Measurements from ENCODE around the gene SORT1.
"Not testable (repeated sequence)": the region's sequence is repeated elsewhere in the genome, so short reads cannot be mapped to it uniquely, and the experiment has no call there.

Gene SORT1

GRCh38 chr1:109292364-109292763 lies 105.4 kb downstream of the SORT1 start:
- no peak for DNase-seq

GRCh38 chr1:109290998-109291397 lies 106.7 kb downstream of the SORT1 start:
- no peak for DNase-seq

DNA sequence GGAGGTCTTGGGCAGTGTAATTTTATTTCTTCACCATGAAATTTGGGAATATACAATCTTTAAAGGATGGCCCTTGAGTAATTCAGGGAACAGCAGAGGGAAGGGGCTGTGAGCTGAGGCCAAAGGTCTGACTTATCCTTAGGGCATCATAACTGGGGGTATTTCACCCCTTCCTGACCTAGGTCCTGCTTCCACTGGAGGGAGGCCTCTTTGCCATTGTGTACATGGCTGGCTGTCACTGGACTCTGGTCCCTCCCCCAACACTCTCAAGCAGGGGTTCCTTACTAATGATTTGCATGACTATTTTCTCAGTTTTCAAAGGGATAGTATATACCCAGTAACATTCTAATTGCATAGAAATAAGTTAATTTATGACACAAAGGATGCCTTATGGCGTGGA lies 107.6 kb downstream of the SORT1 start:
- no peak for DNase-seq

GRCh38 chr1:109286762-109287161 lies 111.0 kb downstream of the SORT1 start:
- not testable (repeated sequence) for DNase-seq

DNA sequence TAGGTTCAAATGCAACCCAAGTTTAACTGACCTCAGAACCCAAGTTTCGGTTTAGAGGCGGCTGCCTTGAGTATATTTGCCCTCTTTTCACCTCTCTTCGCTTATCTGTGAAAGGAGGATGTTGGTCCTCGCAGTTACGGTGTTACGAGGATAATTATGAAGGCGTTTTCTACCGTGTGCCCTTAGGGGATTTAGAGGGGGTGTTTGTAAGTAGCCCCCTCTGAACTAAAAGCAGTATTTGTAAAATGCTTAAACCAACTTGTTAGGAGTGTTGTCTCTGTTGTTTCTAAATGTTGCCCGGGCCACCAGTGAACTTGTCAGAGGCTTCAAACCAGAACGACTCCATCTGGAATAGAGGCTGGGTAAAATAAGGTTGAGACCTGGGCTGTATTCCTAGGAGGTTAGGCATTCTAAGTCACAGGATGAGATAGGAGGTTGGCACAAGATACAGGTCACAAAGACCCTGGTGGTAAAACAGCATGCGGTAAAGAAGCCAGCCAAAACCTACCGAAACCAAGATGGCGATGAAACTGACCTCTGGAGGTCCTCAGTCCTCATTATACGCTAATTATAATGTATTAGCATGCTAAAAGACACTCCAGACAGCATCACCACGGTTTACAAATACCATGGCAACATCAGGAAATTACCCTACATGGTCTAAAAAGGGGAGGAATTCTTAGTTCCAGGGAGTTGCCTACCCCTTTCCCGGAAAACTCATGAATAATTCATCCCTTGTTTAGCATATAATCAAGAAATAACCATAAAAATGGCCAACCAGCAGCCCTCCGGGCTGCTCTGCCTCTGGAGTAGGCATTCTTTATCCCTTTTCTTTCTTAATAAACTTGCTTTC lies 113.7 kb downstream of the SORT1 start:
- no peak for DNase-seq

- DNase-seq = peak; percentile 91
Observed at GRCh38 chr1:109282952-109283747, 114.6 kb downstream of the SORT1 start, which contains the start of gene PSRC1. Gene PSRC1 (minus strand): TSS chr1:109283145.

GRCh38 chr1:109282497-109282951 lies 115.2 kb downstream of the SORT1 start:
- DNase-seq = no peak

DNA sequence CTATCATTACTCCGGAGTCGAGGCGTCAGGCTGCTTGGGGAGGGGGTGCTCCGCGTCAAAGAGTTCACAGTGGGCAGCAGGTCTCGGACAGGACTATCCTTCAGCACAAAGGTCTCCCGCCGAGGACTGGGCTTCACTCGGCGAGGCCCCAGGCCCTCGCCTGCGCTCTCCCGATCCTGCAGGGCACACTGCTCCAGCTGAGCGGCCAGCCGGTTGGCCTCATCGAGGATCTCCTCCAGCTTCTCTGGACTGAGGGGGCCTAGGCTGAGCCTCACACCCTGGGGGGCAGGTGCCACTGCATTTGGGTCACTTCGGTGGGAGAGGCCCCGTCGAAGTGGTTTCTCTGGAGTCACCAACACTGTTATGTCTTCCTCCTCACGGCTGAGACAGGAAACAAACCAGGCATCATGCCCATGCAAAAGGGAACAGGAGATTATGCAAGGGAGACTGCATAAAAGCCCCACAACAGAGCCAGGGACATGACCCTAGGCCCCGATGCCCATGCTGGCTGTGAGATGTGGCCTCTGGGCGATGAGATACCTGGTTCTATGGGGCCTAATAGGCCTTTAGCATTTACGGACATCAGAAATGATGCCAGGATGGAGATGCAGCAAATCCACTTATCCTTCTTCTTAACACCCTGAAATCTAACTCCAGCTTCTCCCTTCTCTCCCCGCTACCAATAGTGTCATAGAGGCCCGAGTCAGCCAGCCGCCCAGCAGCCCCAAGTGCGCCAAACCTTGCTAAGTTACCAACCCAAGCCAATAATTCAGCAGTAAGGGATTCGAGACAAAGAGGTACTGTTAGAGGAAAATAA lies 115.8 kb downstream of the SORT1 start:
- DNase-seq = no peak

- no peak for DNase-seq
Observed at GRCh38 chr1:109280862-109281261, 116.9 kb downstream of the SORT1 start.

- DNase-seq = no peak
Observed at GRCh38 chr1:109279615-109280278, 118.0 kb downstream of the SORT1 start.

GRCh38 chr1:109277434-109278204 lies 120.1 kb downstream of the SORT1 start:
- DNase-seq = peak; percentile 71

DNA sequence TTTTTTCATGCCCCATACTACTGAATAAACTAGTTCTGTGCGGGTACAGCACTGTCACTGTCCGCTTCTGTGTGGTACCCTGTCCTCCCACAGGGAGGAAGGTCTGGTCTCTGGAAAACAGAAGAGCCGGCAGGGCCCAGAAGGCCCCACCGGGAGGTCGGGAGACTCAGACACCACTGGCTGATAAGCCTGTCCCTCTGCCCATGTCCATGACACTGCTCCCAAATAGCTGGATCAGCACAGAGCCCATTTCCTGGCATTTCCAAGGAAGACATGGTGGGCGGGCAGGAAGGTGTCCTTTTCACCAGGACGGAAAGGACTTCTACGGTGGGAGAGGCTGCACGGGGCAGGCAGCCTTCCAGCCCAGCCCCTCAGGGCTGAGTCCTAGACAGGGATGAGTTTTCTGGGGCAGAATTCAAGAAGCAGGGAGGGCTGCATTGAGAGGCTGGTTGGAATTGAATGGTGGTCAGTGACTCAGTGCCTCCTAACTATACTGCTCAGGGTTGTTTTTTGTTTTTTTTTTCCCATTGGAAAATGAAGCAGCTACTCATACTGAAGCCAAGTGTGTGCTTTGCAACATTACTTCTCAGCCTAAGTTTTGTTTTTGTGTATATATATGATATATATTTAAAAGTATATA lies 121.9 kb downstream of the SORT1 start:
- no peak for DNase-seq

- DNase-seq = no peak
Observed at GRCh38 chr1:109274533-109275476, 122.9 kb downstream of the SORT1 start.

- no peak for DNase-seq
Observed at GRCh38 chr1:109273570-109274288, 124.0 kb downstream of the SORT1 start.

DNA sequence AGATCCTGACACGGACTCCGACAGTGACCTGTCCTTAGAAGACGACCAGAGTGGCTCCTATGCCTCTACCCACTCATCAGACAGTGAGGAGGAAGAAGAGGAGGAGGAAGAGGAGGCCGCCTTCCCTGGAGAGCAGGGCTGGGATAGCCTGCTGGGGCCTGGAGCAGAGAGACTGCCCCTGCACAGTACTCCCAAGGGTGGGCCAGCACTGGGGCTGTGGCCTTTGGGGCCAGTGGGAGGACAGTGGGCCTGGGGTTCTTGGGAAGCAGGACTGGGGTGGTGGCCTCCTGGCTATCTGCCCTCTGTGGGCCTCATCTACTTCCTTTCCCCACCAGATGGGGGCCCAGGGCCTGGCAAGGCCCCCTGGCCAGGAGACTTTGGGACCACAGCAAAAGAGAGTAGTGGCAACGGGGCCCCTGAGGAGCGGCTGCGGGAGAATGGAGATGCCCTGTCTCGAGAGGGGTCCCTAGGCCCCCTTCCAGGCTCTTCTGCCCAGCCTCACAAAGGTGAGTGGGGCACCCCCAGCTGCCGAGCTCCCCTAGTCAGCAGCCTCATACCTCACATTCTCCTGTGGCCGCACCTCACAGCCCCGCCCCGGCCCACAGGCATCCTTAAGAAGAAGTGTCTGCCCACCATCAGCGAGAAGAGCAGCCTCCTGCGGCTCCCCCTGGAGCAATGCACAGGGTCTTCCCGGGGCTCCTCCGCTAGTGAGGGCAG lies 124.7 kb downstream of the SORT1 start:
- DNase-seq = no peak

DNA sequence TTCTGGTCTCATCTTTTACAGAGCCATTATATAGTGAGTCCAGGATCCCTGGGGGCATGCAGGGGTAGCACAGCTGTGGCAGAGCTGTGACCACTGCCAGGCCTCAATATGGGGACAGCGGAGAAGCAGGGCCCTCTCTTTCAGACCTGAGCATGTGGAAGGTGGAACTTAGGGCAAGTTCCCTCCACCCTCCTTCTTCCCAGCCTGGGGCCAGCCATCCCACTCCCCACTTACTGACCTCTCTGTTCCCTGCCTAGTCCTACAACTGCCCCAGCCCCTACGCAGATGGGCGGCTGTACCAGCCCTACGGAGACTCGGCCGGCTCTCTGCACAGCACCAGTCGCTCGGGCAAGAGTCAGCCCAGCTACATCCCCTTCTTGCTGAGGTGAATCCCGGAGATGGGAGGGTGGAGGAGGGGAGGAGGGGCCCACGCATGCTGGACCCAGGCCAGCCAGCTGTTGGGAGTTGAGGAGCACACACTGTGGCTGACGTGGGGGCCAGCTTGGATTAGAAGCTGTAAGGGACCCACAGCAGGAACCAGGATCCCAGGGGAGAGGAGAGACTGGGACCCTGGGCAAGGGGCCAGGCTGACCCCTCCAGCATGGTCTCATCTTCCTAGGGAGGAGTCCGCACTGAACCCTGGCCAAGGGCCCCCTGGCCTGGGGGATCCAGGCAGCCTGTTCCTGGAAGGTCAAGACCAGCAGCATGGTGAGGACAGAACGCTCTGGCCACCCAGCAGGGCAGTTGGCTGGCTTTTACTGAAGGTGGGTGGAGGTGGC lies 125.5 kb downstream of the SORT1 start:
- no peak for DNase-seq

GRCh38 chr1:109271458-109271857 lies 126.3 kb downstream of the SORT1 start:
- no peak for DNase-seq
